OCI-LY7 (cell line): ENCODE results near the gene SLC2A4RG.

Source experiments
- EZH2phosphoT487 ChIP-seq: fragments of 200-600 bp; sonication (generic); IDR thresholded peaks from 2 replicates; pipeline ENCODE4 v1.6.1; 2018; ENCODE audit warnings: low read depth, borderline replicate concordance, mild to moderate bottlenecking, mixed run types, antibody characterized with exemption, low read length, moderate library complexity, mixed read lengths
- TF ChIP-seq, protein P1 (sequence below): fragments of 200-600 bp; sonication (generic); conservative IDR thresholded peaks from 2 replicates; pipeline ENCODE4 v1.5.1; 2014; ENCODE audit warnings: mild to moderate bottlenecking, antibody characterized with exemption, low read length, moderate library complexity, mixed read lengths

DNA sequence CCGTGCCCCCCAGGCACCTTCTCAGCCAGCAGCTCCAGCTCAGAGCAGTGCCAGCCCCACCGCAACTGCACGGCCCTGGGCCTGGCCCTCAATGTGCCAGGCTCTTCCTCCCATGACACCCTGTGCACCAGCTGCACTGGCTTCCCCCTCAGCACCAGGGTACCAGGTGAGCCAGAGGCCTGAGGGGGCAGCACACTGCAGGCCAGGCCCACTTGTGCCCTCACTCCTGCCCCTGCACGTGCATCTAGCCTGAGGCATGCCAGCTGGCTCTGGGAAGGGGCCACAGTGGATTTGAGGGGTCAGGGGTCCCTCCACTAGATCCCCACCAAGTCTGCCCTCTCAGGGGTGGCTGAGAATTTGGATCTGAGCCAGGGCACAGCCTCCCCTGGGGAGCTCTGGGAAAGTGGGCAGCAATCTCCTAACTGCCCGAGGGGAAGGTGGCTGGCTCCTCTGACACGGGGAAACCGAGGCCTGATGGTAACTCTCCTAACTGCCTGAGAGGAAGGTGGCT lies 42.2 kb upstream of the SLC2A4RG start:
- TF ChIP-seq, protein P1, sequence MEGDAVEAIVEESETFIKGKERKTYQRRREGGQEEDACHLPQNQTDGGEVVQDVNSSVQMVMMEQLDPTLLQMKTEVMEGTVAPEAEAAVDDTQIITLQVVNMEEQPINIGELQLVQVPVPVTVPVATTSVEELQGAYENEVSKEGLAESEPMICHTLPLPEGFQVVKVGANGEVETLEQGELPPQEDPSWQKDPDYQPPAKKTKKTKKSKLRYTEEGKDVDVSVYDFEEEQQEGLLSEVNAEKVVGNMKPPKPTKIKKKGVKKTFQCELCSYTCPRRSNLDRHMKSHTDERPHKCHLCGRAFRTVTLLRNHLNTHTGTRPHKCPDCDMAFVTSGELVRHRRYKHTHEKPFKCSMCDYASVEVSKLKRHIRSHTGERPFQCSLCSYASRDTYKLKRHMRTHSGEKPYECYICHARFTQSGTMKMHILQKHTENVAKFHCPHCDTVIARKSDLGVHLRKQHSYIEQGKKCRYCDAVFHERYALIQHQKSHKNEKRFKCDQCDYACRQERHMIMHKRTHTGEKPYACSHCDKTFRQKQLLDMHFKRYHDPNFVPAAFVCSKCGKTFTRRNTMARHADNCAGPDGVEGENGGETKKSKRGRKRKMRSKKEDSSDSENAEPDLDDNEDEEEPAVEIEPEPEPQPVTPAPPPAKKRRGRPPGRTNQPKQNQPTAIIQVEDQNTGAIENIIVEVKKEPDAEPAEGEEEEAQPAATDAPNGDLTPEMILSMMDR: no peak
- TF ChIP-seq EZH2phosphoT487: no peak
